ENCODE data around the gene POLR2L.

DNA sequence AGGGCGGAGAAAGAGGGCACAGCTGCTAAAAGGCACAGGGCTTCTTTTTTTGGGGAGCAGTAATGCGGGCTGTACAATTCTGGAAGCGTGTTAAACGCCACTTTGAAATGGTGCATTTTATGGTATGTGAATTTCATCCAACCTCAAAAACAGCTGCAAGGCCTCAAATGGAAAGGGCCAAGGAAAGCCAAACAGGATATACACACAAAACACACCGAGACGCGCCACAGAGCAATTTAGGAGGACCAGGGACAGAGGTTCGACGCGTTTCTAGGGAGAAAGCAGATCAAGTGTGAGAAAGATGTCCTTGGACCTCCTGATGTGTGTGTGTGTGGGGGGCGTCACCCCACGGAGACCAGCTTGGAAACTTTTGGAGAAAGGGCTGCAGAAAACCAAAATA lies 31.4 kb upstream of the POLR2L start:
- no peak for TF ChIP-seq POLR2A (IDR thresholded peaks at IDR 0.05)
- TF ChIP-seq POLR2AphosphoS5 (IDR thresholded peaks at IDR 0.05): no peak

Measured in spleen (tissue), 3 donors.